Midbrain (tissue), 1 donor: ENCODE measurements around the gene ETHE1.
"Not testable (repeated sequence)": the region's sequence is repeated elsewhere in the genome, so short reads cannot be mapped to it uniquely, and the experiment has no call there.

ENCODE experiments used
- DNase-seq: peaks from one replicate; lab custom pipeline; 2025; lab: John Stamatoyannopoulos, UW

The ETHE1 gene

DNA sequence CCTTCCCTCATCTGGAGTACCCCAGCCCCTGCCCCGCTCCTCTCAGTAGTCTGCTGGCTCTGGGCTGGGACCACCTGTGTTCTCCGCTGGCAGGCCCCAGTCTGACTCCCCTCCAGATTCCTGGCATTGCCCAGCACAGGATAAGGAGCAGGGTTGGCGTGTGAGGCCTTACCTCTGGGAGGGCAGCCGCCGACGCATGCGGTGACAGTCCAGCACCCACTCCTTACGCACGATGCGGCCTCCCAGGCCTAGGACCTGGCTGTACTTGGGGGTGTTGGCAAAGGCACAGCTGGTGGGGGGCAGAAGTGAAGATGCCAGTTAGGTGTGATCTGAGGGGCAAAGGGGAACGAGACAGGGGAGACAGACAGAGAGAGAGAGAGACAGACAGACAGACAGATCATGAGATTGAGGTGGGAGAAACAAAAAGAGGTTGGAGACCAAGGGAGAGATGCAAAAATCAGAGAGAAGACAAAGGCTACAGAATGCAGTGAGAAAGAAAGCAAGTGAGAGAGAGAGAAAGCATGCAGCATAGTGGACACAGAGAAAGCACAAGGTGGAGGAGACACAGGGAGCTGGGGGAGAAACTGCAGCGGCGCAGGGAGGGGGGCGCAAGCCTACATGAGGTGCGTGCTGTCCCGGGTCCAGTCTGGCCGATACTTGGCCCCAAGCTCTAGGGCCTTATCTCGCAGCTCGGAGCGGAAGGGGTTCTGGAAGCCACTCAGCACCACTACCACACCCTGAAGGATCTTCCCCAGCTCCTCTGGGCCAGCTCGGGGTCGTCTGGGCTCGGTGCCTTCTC, 24.6 kb upstream of the ETHE1 start:
- no peak for DNase-seq

DNA sequence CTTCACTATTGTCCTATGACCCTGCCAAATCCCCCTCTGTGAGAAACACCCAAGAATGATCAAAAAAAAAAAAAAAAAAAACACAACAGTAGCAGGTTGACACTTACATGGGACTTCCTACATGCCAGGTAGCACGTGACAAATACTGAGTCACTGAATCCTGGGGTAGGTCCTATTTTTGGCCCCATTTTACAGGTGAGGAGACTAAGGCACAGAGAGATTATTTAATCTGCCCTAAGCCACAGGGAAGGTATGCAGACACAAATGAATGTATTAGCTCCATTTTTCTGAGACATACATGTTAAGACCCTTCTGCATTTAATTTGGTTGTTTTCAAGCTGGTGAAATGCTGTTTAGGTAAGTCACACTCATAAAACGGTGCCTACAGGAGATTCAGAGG, 21.7 kb upstream of the ETHE1 start:
- DNase-seq: no peak

DNA sequence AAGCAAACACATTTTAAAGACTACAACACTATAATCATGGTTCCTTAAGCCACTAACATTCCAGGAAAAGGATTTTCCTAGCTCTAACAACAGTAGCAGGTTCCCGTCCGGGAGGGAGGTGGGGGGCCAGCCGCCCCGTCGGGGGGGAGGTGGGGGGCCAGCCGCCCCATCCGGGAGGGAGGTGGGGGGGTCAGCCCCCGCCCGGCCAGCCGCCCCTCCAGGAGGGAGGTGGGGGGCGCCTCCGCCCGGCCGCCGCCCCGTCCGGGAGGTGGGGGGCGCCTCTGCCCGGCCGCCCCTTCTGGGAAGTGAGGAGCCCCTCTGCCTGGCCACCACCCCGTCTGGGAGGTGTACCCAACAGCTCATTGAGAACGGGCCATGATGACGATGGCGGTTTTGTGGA, 20.9 kb upstream of the ETHE1 start:
- DNase-seq: not testable (repeated sequence)

DNA sequence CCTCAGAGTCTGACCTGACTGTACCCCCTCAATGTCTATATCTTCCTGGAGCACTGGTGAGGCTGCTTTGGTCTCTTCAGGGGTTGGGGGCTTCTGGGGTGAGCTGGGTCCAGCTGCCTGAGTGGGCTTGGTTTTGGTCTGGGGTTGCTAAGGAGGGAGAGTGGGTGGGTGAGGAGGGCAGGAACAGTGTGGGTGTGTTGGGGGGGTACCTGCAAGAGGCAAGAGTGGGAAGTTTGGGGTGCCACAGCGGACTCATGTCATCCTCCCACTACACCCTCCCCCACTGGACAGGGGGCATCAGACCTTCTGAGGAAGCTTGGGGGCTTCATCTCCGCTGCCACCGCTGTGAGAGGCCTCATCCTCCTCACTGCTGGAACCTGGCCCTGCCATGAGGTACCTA, 19.6 kb upstream of the ETHE1 start:
- no peak for DNase-seq

DNA sequence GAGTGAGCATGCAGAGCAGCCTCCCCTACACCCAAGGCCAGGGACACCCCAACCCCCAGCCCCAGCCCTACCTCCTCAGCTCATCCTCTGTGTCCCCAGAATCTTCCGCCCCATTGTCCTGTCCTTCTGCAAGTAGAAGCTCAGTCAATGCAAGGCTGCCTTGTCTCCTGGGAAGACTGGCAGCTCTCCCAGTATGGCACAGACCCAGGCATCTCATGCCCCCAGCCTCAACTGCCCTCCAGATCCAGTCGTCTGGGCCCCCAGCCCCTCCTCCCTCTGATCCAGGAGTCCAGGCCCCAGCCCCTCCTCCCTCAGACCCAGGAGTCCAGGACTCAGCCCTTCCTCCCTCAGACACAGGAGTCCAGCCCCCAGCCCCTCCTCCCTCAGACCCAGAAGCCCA, 19.0 kb upstream of the ETHE1 start:
- DNase-seq: no peak

DNA sequence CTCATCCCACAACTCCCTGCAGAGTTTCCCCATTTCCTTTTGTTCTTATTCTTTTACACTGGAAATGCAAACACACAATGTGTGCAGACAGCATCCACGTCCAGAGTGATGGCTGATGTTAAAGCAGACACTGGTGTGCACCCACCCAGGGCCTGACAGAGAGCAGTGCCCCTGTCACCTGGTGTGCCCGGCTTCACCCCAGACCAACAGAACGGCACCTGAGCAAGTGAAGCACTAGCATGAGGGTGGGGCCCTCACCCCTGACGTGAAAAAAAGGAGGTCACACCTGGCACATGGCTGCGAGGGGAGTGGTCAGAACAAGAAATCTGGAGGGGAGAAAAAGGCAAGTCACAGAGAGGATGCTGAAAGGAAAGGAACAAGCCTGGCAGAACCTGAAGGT, 18.3 kb upstream of the ETHE1 start:
- no peak for DNase-seq

DNA sequence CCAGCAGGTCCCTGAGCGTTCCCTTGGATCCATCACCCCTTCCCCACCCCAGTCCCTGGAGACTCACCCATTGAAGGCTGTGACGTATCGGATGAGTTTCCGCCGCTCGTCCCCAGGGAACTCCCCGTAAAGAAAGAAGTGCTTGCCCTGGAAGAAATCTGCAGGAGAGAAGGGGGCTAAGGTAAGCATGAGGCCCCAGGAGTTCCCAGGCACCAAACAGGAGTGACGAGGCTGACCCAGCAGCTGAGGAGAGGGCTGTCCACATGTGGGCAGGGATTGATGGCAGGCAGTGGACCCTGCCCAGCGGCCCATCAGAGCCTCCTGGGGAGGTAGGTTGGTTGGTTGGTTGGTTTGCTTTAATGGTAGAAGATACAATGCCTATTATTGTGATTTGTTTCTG, 17.1 kb upstream of the ETHE1 start:
- DNase-seq: no peak

DNA sequence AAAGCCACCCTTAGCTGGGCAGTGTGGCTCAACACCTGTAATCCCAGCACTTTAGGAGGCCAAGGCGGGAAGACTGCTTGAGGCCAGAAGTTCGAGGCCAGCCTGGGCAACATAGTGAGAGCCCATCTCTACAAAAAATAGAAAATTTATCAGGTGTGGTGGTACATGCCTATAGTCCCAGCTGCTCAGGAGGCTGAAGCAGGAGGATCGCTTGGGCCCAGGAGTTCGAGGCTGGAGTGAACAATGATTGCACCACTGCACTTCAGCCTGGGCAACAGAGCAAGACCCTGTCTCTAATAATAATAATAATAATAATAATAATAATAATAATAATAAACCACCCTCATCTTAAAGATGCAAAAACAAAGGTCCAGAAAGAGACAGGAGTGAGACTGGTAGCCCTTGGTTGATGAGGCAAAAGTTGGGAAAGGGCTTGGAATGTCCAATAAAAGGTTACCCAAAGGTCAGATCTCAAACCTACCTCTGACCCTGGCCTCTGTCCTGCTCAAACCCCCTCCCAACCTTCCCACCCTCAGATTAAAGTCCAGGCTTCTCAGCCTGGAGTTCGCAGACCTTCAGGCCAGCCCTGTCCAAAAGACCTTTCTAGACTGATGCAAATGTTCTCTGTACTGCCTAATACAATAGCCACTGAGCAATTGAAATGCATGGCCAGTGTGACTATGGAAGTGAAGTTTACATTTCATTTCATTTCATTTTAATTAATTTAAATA, 15.1 kb upstream of the ETHE1 start:
- DNase-seq: no peak

DNA sequence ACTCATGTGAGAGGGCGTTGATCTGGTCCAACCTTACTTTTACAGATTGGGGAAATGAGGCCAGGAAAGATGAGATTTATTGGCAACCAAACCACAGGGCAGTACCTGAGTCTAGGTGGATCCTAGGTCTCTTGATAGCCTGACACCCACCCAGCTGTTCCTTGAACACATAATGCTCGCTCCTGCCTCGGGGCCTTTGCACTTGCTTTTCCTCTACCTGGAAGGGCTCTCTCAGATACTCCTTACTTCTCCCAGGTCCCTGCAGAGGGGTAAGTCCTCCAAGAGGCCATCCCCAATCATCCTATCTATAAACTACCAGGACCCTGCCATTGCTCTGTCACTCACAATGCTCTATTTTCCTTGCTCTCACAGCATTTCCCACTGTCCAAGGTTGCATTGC, 13.4 kb upstream of the ETHE1 start:
- DNase-seq: no peak

DNA sequence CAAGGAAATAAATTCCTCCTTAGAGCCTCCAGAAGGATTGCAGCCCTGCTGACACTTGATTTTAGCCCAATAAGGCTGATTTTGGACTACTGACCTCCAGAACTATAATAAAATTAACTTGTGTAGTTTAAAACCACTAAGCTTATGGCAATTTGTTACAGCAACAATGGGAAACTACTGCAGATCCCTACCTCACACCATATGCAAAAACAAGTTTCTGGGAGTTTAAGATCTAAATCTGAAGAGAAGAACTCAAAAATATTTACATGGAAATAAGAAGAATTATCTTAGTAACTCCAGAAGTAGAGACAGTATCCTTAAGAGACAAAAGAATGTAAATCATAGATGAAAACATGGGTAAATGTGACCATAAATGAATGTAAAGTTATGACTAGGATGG, 11.9 kb upstream of the ETHE1 start:
- no peak for DNase-seq

DNA sequence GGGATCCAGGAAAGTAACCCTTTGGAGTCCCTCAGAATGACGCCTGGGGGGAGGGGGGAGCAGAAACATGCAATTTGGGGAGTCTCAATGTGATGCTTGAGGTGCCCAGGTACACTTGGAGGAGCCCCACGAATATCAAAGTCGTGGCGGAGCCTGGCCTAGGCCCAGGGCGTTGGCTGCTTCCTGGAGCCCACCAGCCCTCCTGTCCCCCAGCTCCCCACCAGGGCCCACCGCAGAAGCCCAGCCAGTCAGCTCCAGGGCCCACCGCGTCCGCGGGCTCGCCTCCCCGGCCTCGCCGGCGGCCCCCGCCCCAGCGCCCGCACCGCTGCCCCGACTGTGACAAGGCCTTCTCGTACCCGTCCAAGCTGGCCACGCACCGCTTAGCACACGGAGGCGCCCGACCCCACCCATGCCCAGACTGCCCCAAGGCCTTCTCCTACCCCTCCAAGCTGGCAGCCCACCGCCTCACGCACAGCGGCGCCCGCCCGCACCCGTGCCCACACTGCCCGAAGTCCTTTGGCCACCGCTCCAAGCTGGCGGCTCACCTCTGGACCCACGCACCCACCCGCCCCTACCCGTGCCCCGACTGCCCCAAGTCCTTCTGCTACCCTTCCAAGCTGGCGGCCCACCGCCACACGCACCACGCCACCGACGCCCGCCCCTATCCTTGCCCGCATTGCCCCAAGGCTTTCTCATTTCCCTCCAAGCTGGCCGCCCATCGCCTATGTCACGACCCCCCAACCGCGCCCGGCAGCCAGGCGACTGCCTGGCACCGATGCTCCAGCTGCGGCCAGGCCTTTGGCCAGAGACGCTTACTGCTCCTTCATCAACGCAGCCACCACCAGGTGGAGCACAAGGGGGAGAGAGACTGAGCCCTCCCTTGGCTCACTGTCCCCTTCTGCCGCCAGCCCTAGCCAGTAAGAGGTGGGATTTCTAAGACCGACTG, 8.1 kb upstream of the ETHE1 start:
- DNase-seq: peak; percentile 59

DNA sequence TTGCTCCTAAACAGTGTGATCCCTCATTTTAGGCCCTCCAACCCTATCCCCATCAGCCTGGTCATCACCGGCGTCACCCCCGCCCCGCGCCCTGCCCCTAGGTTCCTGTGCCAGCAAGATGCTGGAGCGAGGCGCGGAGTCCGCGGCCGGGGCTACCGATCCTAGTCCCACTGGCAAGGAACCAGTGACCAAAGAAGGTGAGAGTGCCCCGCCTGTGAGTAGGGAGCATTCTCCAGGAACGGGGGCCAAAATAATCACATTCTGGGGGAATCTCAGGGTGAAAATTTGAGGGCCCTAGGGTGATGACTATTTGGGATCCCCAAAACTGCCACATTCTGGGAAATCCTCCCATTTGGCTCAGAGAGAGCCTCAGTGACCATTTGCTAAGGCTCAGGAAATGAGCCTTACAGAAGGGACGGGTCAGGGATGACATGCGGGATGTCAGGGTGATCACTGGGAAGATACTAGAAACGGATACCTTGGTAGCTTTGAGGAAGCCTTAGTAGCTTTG, 7.4 kb upstream of the ETHE1 start:
- peak; percentile 17 for DNase-seq

DNA sequence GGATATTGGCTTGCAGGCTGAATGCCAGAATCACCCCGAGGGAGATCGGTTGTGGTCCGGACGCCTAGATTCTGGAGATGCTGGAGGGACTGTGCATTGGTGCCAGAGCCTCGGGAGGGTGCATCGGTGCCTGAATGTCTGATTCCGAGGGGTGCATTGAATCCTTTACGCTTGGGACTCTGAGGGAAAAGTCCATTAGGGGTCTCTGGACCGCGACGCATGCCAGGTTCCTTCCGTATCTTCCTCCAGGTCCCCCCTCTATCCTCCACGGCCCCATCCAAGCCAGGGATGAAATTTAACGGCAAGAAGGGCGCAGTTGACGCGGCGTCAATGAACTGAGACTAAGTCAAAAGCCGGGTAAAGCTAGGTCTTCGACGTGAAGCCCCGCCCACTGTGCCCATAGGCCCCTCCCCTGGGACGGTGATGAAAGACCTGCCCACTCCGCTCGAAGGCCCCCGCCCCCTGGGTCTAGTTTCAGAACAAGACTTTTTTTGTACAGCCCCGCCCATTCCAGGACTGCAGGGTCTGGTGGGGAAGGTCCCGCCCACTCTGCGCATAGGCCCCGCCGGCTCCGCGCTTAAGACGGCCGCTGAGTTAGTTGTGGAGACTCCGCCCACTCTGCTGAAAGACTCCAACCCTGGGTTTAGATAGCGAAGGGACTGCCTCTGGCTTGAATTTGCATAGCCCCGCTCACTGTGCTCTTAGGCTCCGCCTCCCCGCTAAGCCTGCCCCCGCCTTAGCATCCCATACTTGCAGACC, 6.7 kb upstream of the ETHE1 start:
- DNase-seq: peak; percentile 83

DNA sequence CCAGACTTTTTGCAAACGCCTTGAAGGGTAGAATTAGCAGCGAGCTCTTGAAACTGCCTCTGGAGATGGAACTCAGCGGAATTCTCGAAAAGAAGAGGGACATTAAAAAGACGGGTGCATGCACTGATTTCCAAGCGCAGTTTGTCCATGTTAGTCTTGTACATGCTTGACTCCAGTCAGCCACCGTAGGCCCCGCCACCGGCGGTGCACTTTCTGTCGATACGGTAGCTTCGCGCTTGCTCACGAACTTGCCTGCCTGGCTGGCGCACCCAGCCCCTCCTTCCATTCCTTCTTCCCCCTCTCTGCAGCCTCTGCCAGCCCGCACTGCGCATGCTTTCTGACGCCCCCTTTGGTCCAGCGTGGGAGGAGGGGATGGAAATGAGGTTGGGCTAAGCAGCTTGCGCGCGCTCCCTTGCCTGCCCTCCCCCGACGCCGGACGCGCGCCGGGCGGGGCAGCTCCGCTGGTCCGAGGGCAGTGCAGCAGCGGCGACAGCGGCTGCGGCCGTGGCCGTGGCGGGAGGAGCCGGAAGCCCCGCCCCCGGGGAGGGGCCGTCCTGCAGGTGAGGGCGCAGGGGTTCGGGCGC, 6.1 kb upstream of the ETHE1 start, which contains the start of gene ZNF575:
Gene ZNF575 (plus strand): TSS at position 227 of the 584 bp plus-strand sequence. CDS start 1,235 bp downstream, outside the sequence.
- peak; percentile 92 for DNase-seq

DNA sequence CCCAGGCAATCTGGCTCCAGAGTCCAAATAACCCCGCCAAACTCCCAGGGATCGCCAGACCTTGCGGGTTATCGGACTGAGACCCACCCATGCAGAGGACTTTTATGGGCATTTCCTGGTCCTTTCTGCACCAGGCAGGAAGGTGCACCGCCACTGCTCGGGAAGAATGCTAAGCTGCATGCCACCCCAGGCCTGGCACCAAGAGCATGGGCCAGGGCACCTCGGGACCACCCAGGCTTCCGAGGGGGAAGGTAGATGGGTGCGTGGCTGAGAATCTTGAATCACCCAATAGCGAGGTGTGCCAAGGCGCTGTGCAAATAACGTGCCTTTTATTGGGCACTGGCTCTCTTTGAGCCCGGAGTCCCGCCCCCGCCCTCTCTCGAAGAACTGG, 5.6 kb upstream of the ETHE1 start:
- peak; percentile 70 for DNase-seq

DNA sequence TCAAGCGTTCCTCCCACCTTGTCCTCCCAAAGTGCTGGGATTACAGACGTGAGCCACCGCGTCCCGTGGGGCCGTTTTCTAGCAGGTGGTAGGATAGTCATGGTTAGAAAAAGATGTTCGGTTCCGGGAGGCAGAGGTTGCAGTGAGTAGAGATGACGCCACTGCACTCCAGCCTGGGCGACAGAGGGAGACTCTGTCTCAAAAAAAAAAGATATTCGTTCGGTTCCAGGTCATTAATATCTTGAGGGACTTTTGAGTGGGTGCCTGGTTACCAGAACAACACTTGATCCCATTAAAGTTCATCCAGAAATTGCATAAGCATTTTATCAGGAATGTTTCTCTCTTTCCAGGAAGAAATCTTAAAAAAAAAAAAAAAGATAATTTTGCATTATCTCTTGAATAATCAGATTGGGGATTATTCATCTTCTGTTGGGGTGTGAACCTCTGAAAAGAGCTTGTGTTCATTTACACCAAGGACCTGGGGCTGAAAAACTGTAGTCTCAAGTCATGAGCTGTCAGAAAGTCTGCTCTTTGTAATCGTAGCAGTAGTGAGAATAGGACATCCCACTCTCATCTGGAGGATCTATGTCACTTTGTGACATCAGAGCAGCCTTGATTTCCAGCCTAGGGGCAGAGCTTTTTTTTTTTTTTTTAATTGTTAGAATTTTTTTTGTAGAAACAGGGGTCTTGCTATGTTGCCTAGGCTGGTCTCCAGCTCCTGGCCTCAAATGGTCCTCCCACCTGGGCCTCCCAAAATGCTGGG, 1.0 kb upstream of the ETHE1 start:
- no peak for DNase-seq

DNA sequence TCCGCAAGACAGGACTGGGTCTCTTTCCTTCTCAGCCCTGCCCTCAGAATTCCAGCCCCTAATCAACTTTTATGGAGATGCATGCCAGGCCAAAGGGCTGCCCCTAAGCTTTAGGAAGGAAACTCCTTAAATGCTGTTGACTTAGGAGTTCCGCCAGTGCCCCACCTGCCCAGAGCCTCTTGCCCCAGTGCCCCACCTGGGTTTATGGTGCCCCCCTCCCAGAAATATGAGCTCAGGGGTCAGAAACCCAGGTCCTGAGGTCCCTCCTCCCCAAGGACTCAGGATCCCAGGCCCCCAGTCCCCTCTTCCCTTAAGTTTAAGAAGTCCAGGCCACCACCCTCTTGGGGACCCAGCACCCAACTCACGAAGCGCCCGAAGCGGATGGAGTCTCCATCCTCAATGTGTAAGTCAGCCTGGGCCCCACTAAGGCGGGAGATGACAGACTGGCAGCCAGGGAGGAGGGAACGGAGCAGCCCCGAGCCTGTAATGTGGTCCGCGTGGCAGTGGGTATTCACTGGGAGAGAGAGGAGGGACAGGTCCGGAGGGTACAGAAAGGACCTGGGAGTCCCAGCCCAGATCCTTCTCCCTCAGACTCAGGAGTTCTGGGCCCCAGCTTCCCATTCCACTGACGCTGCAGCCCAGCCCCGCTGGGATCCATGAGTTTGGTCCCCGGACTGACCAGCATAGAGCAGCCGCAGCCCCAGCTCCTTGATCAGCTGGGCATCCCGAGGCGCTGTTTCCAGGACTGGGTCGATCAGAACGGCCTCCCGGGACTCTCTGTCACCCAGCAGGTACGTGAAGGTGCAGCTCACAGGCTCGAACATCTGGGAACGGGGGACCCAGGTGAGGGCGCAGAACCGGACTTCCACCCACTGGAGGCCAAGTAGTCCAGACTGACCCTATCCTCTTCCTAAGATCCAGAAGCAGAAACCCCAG, 897 bp downstream of the ETHE1 start:
- no peak for DNase-seq

DNA sequence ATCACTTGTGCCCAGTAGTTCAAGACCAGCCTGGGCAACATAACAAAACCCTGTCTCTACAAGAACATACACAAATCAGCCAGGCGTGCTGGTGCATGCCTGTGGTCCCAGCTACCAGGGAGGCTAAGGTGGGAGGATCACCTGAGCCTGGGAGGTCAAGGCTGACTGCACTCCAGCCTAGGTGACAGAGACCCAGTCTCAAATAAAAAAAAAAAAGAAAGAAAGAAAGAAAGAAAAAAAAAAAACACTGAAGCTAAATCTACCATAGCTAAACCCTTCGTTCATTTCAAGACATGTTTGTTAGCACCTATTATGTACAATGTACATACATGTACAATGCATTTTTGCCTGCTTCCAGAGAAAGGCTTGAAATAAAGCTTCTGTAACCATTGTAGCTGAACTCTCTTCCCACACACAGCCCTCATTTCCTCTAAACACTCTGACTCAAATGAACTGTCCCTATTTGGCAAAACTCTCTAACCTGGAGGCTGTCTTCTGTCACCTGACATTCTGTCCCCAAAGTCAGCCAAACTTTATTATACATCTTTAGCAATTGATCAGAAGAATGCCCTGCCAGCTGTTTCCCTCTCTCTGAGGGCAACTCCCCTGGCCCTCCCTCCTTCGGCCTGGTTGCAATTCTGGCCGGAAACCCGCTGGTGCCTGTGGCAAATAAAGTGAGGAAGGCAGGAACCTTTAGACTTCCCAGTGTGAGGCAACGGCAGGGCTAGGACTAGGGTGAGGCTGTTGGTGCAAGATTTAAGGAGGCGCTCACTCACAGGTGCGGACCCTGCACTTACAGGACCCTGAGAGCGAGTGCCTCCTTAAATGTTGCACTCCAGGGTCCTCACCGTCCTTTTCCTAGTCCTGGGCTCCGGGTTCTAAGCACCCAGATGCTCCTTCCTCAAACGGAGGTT, 1.8 kb downstream of the ETHE1 start:
- peak; percentile 19 for DNase-seq
